Uterus (tissue), 4 donors: ENCODE results near the gene MRPL19. TPM values are rescaled to one million over a fixed set of nuclear protein-coding genes. Genes with fewer than 3 reads are reported as not detected.

Experiments
- DNase-seq, 2 donors: peaks; one replicate each; pipeline ENCODE4 v3.0.0-alpha.2; 2019 to 2020
- H3K27ac ChIP-seq, 2 donors: fragments of 200-600 bp; sonication (generic); 1 replicate in 1 of 2; 2 replicates in 1 of 2; pipeline ENCODE4 v1.5.1; 2016 to 2018
- H3K27me3 ChIP-seq, 2 donors: fragments of 200-600 bp; sonication (generic); one replicate each; pipeline ENCODE4 v1.5.1; 2018 to 2019; ENCODE audit warnings: control low read depth in 1 of 2
- H3K36me3 ChIP-seq, 2 donors: fragments of 200-600 bp; sonication (generic); one replicate each; pipeline ENCODE4 v1.5.1; 2019; ENCODE audit warnings: control low read depth in 1 of 2
- H3K4me1 ChIP-seq, 2 donors: fragments of 200-600 bp; sonication (generic); one replicate each; pipeline ENCODE4 v1.5.1; 2018 to 2019; ENCODE audit warnings: control low read depth in 1 of 2
- H3K4me3 ChIP-seq, 2 donors: fragments of 200-600 bp; sonication (generic); 1 replicate in 1 of 2; 2 replicates in 1 of 2; pipeline ENCODE4 v1.5.1; 2018 to 2019; ENCODE audit warnings: mild to moderate bottlenecking in 1 of 2
- H3K9me3 ChIP-seq, 2 donors: fragments of 200-600 bp; sonication (generic); one replicate each; pipeline ENCODE4 v1.5.1; 2019; ENCODE audit warnings: control low read depth in 1 of 2
- POLR2A ChIP-seq, 2 donors: fragments of 450-650 bp; IDR thresholded peaks; one replicate each; pipeline ENCODE4 v1.6.1; 2016; ENCODE audit warnings: antibody characterized with exemption in 2 of 2, mild to moderate bottlenecking in 1 of 2, moderate library complexity in 1 of 2
- intact Hi-C: fragments of 100-400 bp; cut with DNase I; formaldehyde crosslinking; loops from one replicate; pipeline ENCODE4 v1.15.1; 2023; ENCODE audit warnings: low total_unique reads
- total RNA-seq, 4 donors: library from RNA; depleted of rRNA in 3 of 4; stranded (reverse); fragments of >200 nt in 3 of 4; gene quantifications; one replicate each; pipeline versions ENCODE4 v1.1.0 to v1.2.4, GENCODE V29; 2014 to 2023
- TF ChIP-seq, protein P1 (sequence below), 4 experiments: fragments of 200-600 bp in 2 of 4; fragments of 450-650 bp in 2 of 4; sonication (generic) in 2 of 4; IDR thresholded peaks; one replicate each; pipeline ENCODE4 v1.5.1; 2016 to 2019; ENCODE audit warnings: antibody characterized with exemption in 4 of 4, mild to moderate bottlenecking in 2 of 4, moderate library complexity in 1 of 4
- donor health status: DM: yes; HTN: yes; CAD: no.

The MRPL19 gene
- total RNA-seq, 4 donors from 2014 or later: 27.9 to 64.0 (median 45.8) TPM

DNA sequence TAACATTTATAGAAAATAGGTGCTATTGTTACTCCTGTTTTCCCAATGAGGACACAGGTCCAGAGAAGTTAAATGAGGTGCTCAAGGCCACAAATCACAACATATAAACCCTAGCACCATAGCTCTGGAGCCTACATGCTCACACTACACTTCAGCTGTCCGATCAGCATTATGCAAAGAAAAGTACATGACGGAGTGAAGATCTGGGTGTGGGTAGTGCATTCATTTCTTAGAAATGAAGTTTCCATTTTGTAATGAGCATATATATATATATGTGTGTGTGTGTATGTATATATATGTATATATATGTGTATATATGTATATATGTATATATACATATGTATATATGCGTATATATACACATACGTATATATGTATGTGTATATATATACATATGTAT, 30.2 kb upstream of the MRPL19 start:
- no peak for DNase-seq
- intact Hi-C loops: no loop called here
- no peak overlapping the region for H3K27ac ChIP-seq
- H3K9me3 ChIP-seq: no peaks in the 10 kb centered on the region
- no peaks in the 10 kb centered on the region for H3K36me3 ChIP-seq
- no peaks in the 10 kb centered on the region for H3K4me1 ChIP-seq
- H3K4me3 ChIP-seq: no peak overlapping the region
- H3K27me3 ChIP-seq: no peaks in the 10 kb centered on the region
- TF ChIP-seq, protein P1, sequence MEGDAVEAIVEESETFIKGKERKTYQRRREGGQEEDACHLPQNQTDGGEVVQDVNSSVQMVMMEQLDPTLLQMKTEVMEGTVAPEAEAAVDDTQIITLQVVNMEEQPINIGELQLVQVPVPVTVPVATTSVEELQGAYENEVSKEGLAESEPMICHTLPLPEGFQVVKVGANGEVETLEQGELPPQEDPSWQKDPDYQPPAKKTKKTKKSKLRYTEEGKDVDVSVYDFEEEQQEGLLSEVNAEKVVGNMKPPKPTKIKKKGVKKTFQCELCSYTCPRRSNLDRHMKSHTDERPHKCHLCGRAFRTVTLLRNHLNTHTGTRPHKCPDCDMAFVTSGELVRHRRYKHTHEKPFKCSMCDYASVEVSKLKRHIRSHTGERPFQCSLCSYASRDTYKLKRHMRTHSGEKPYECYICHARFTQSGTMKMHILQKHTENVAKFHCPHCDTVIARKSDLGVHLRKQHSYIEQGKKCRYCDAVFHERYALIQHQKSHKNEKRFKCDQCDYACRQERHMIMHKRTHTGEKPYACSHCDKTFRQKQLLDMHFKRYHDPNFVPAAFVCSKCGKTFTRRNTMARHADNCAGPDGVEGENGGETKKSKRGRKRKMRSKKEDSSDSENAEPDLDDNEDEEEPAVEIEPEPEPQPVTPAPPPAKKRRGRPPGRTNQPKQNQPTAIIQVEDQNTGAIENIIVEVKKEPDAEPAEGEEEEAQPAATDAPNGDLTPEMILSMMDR (IDR thresholded peaks at IDR 0.05): no peak
- no peak for TF ChIP-seq POLR2A (IDR thresholded peaks at IDR 0.05)

DNA sequence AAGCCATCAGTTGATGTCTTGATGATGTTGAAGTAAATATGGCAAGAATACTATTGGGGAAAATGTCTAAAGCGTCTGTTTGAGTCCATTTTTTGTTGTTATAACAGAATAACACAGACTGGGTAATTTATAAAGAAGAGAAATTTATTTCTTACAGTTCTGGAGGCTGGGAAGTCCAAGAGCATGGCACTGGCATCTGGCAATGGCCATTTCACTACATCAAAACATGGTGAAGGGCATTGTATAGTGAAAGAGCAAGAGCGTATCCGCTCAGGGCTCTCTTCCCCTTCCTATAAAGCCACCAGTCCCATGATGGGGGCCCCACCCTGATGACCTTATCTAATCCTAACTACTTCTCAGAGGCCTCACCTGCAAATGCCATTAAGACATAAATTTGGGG, 29.6 kb upstream of the MRPL19 start:
- DNase-seq: no peak
- H3K9me3 ChIP-seq: no peaks in the 10 kb centered on the region
- H3K4me3 ChIP-seq: no peak overlapping the region
- no peaks in the 10 kb centered on the region for H3K36me3 ChIP-seq
- TF ChIP-seq POLR2A (IDR thresholded peaks at IDR 0.05): no peak
- TF ChIP-seq, protein P1 (IDR thresholded peaks at IDR 0.05): no peak
- no peaks in the 10 kb centered on the region for H3K4me1 ChIP-seq
- no peak overlapping the region for H3K27ac ChIP-seq
- intact Hi-C loops: no loop called here
- H3K27me3 ChIP-seq: no peaks in the 10 kb centered on the region

GRCh38 chr2:75619956-75620740, 26.4 kb upstream of the MRPL19 start:
- TF ChIP-seq, protein P1 (IDR thresholded peaks at IDR 0.05): no peak
- TF ChIP-seq POLR2A (IDR thresholded peaks at IDR 0.05): no peak
- intact Hi-C loops: no loop called here
- H3K4me3 ChIP-seq: no peak overlapping the region

DNA sequence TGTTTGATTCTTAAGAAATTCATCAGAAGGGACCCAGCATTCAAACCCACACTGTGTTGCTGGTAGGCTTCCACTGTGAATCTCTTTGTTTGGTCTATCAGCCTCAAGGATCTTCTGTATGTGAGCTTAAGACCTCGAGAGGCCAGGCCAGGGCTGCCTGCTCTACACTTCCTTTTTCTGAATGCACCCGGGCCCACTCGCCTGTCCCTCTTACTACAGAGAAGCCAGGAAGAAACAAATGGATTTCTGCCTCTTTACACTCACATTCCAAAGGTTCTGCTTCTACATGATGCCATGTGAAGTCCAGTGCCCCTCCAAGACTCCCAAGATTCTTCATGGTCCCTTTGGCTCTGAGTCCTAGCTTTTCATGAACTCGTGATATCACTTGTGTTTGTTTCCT, 25.4 kb upstream of the MRPL19 start:
- Histone ChIP-seq H3K4me3 (no peak overlapping the region), H3K4me1 (no peaks in the 10 kb centered on the region), H3K9me3 (no peaks in the 10 kb centered on the region), H3K27me3 (no peaks in the 10 kb centered on the region), H3K36me3 (no peaks in the 10 kb centered on the region), H3K27ac (no peak overlapping the region)
- intact Hi-C loops: no loop called here
- no peak for DNase-seq
- TF ChIP-seq, protein P1 (IDR thresholded peaks at IDR 0.05): no peak
- no peak for TF ChIP-seq POLR2A (IDR thresholded peaks at IDR 0.05)

More at GRCh38 chr2:75619956-75620740, 26.4 kb upstream of the MRPL19 start:
- no peak overlapping the region for H3K27ac ChIP-seq
- no peaks in the 10 kb centered on the region for H3K9me3 ChIP-seq
- H3K4me1 ChIP-seq: no peaks in the 10 kb centered on the region
- H3K36me3 ChIP-seq: no peaks in the 10 kb centered on the region
- DNase-seq: no peak
- no peaks in the 10 kb centered on the region for H3K27me3 ChIP-seq

GRCh38 chr2:75622500-75622899, 24.1 kb upstream of the MRPL19 start:
- Histone ChIP-seq H3K36me3 (no peaks in the 10 kb centered on the region), H3K27ac (no peak overlapping the region), H3K27me3 (no peaks in the 10 kb centered on the region), H3K4me1 (no peaks in the 10 kb centered on the region), H3K9me3 (no peaks in the 10 kb centered on the region), H3K4me3 (no peak overlapping the region)
- intact Hi-C loops: no loop called here
- DNase-seq: no peak
- TF ChIP-seq POLR2A (IDR thresholded peaks at IDR 0.05): no peak
